ENCODE data around the gene MAX. TPM values are rescaled to one million over a fixed set of nuclear protein-coding genes. Genes with fewer than 3 reads are reported as not detected.

The MAX gene
- 52.9 to 73.0 TPM (median 58.8 TPM) in 5 replicates for total RNA-seq (2022; extraction: Qiagen RNA extraction; ENCODE audit: low read depth)

DNA sequence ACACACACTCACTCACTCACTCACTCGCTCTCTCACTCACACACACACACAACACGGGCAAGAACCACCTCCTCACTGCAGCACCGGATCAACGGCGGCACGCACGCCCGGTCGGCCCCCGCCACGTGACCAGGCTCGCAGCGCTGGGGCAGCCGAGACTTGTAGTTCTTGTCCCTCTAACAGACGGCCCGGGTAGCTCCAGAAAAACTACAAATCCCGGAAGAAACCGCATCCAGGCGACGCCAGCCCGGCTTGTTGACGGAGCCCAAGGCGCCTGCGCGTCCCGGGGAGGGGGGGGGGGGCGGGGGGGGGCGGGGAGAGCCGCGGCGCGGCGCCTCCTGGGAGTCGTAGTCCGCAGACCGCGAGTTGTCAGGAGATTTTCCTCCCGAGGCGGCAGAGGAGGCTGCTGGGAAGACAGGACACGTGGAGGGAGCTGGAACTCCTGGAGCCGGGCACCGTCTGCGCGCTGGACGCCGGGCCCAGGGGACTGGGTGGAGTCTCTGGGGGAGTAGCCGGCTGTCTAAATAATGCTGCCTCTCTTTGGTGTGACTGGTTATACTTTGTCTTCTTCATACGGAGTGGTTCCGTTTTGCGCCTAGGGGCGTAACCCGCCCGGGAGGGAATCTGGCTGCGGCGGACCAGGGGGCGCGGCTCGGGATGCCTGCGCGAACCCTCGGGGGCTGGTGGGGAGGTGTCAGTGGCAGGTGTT lies at the start of gene MAX:
Gene MAX (minus strand): TSS at position 77 of the 709 bp plus-strand sequence. CDS start 178 bp downstream, outside the sequence.

Other genes starting within 250 kb of the MAX start
- 1.5 to 2.5 TPM (median 2.0 TPM) in 5 replicates for gene SPTB, start 222.6 kb downstream of the MAX start, total RNA-seq (2022; extraction: Qiagen RNA extraction; ENCODE audit: low read depth)
- gene CHURC1, start 188.1 kb downstream of the MAX start, total RNA-seq (2022; extraction: Qiagen RNA extraction; ENCODE audit: low read depth), result 76.0 to 129 TPM (median 85.3 TPM) in 5 replicates
- 174 to 317 TPM (median 203 TPM) in 5 replicates for gene GPX2, start 159.8 kb downstream of the MAX start, total RNA-seq (2022; extraction: Qiagen RNA extraction; ENCODE audit: low read depth)
- gene RAB15, start 130.2 kb downstream of the MAX start, total RNA-seq (2022; extraction: Qiagen RNA extraction; ENCODE audit: low read depth), result 20.2 to 23.6 TPM (median 22.2 TPM) in 5 replicates
- gene FNTB, start 115.6 kb downstream of the MAX start, total RNA-seq (2022; extraction: Qiagen RNA extraction; ENCODE audit: low read depth), result 21.3 to 28.0 TPM (median 22.8 TPM) in 5 replicates

Data from A549 treated with GW870086 at 1 μM for 4 hours (cell line).